ENCODE measurements around the gene TP53TG5. TPM values are rescaled to one million over a fixed set of nuclear protein-coding genes. Genes with fewer than 3 reads are reported as not detected.
A peak's percentile ranks its signal among the peaks of the same experiment; 100 is the strongest.

Gene TP53TG5
- total RNA-seq, 1 donor = not detected

DNA sequence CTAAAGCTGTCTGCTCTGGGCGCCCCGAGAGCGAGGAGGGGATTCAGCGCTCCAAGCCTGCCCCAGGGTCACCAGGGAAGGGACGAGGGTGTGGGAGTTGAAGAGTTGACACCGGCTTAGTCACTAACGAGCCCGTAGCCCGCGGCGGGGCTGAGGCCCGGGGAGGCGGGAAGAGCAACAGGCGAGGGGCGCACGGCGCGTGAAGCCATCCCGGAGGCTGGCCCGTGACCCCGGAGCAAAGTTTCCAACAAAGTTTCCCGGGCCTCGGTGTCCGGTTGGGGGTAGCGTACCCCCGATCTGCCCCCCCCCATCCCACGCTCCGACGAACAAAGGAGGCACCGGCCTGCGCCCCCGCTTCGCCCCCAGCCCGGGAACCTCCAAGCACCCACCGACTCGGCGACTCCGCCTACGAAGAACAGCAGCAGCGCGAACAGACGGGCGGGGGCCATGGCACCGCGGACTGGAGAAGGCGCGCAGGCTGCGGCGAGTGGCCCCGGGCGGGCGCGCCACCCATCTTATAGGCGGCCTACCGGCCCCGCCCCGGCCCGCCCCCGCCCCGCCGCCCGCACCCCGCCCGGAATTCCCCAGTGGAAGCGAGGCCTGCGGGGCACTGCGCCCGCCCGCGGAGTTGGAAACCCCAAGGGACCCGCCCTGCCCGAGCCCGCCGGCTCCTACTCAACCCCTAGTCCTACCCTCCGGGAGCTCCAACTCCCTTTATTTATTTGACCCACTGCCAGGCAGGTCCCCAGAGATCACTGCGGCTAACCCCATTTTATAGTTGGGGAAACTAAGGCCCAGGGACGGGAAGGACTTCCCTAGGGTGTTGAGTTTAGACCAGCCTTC, 30.0 kb downstream of the TP53TG5 start, which contains the start of gene SDC4:
SDC4 (minus strand) TSS at position 489 of the 843 bp plus-strand sequence; CDS start at position 449, 40 bp downstream.
- H3K27me3 ChIP-seq (ENCODE audit: insufficient read depth, low read length) = no peaks in the 10 kb centered on the region
- peak within 1 kb of the TSS; percentile 90 for H3K4me3 ChIP-seq (ENCODE audit: insufficient read depth, low read length)
- peaks cover 41% of the 10 kb centered on the region for H4K20me1 ChIP-seq (ENCODE audit: insufficient read depth, low read length)
- TF ChIP-seq, protein P1, sequence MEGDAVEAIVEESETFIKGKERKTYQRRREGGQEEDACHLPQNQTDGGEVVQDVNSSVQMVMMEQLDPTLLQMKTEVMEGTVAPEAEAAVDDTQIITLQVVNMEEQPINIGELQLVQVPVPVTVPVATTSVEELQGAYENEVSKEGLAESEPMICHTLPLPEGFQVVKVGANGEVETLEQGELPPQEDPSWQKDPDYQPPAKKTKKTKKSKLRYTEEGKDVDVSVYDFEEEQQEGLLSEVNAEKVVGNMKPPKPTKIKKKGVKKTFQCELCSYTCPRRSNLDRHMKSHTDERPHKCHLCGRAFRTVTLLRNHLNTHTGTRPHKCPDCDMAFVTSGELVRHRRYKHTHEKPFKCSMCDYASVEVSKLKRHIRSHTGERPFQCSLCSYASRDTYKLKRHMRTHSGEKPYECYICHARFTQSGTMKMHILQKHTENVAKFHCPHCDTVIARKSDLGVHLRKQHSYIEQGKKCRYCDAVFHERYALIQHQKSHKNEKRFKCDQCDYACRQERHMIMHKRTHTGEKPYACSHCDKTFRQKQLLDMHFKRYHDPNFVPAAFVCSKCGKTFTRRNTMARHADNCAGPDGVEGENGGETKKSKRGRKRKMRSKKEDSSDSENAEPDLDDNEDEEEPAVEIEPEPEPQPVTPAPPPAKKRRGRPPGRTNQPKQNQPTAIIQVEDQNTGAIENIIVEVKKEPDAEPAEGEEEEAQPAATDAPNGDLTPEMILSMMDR (IDR thresholded peaks at IDR 0.05; ENCODE audit: extremely low read depth, low read depth, low read length) = no peak
- peaks cover 44% of the 10 kb centered on the region for H3K4me1 ChIP-seq (ENCODE audit: insufficient read depth, low read length)
- H3K4me2 ChIP-seq (ENCODE audit: insufficient read depth, low read length) = peak within 1 kb of the TSS; percentile 91
- H3K27ac ChIP-seq (ENCODE audit: low read depth, low read length) = peak within 1 kb of the TSS; percentile 100
- peaks cover 51% of the 10 kb centered on the region for H3K79me2 ChIP-seq (ENCODE audit: insufficient read depth, low read length)
- peaks cover 23% of the 10 kb centered on the region for H3K36me3 ChIP-seq (ENCODE audit: insufficient read depth, low read length)
- no peaks in the 10 kb centered on the region for H3K9me3 ChIP-seq (ENCODE audit: low read depth, low read length)
- peak; percentile 93 for DNase-seq (ENCODE audit: insufficient read length, low spot score, missing footprints)
- H2AFZ ChIP-seq (ENCODE audit: low read length) = no peak within 1 kb of the TSS

DNA sequence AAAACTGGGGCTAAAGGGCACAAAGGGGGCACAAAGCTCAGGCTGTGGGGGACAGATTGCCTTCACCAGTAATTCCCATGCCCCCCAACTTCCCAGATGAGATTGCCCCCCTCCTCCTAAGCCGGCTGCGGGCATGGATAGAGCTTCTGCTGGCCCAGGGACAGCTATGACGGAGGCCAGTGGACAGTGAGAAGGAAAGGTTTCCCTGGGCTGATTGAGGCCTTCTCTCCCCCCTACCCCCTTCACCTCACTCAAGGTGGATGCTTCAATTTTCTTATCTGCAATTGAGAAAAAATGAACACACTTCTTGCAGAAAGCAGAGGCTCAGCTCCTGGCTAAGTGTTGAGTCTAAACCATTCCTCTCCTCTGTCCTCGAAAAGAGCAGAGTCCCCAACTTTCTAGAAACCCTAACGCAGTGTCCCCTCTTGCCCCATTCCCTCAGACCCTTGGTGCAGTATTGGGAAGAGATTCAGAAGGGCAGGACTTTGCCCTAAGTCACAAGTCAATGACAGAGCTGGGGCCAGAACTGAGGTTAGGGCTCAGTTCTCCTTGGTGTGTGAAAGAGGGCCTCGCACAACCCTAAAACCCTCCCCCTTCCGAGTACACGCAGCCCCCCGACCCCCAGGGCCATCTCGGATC, 30.7 kb downstream of the TP53TG5 start:
- Histone ChIP-seq H3K4me2 (ENCODE audit: insufficient read depth, low read length) (peak overlapping the region; percentile 91), H2AFZ (ENCODE audit: low read length) (no peak overlapping the region), H3K4me1 (ENCODE audit: insufficient read depth, low read length) (peaks cover 52% of the 10 kb centered on the region), H3K4me3 (ENCODE audit: insufficient read depth, low read length) (peak overlapping the region; percentile 90), H3K36me3 (ENCODE audit: insufficient read depth, low read length) (peaks cover 23% of the 10 kb centered on the region), H3K27me3 (ENCODE audit: insufficient read depth, low read length) (no peaks in the 10 kb centered on the region), H3K27ac (ENCODE audit: low read depth, low read length) (peak overlapping the region; percentile 100), H3K9me3 (ENCODE audit: low read depth, low read length) (no peaks in the 10 kb centered on the region), H4K20me1 (ENCODE audit: insufficient read depth, low read length) (peaks cover 41% of the 10 kb centered on the region), H3K79me2 (ENCODE audit: insufficient read depth, low read length) (peaks cover 58% of the 10 kb centered on the region)
- peak; percentile 82 for DNase-seq (ENCODE audit: insufficient read length, low spot score, missing footprints)
- TF ChIP-seq, protein P1 (IDR thresholded peaks at IDR 0.05; ENCODE audit: extremely low read depth, low read depth, low read length) = no peak

DNA sequence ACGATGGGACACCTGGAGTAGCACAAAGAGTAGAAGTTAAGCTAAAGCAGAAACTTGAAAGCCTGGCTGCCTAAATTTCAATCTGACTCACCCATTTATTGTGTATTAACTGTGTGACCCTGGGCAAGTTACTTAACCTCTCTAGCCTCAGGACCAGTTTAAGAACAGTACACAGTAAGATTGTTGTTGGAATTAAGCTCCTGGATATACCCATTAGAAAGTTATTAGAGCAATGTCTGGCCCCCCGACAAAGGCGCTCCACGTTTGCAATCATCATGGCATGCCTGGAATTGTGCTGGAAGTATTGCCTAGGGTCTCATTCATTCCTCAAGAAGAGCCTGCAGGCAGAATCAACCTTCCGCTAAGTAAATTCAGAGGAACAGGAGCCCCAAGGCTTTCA, 31.3 kb downstream of the TP53TG5 start:
- Histone ChIP-seq H3K27ac (ENCODE audit: low read depth, low read length) (peak overlapping the region; percentile 100), H3K4me3 (ENCODE audit: insufficient read depth, low read length) (peak overlapping the region; percentile 90), H4K20me1 (ENCODE audit: insufficient read depth, low read length) (peaks cover 46% of the 10 kb centered on the region), H3K4me1 (ENCODE audit: insufficient read depth, low read length) (peaks cover 57% of the 10 kb centered on the region), H2AFZ (ENCODE audit: low read length) (no peak overlapping the region), H3K36me3 (ENCODE audit: insufficient read depth, low read length) (peaks cover 25% of the 10 kb centered on the region), H3K9me3 (ENCODE audit: low read depth, low read length) (no peaks in the 10 kb centered on the region), H3K79me2 (ENCODE audit: insufficient read depth, low read length) (peaks cover 64% of the 10 kb centered on the region), H3K27me3 (ENCODE audit: insufficient read depth, low read length) (no peaks in the 10 kb centered on the region), H3K4me2 (ENCODE audit: insufficient read depth, low read length) (peak overlapping the region; percentile 91)
- DNase-seq (ENCODE audit: insufficient read length, low spot score, missing footprints) = peak; percentile 45
- TF ChIP-seq, protein P1 (IDR thresholded peaks at IDR 0.05; ENCODE audit: extremely low read depth, low read depth, low read length) = no peak

- H3K79me2 ChIP-seq (ENCODE audit: insufficient read depth, low read length) = peaks cover 69% of the 10 kb centered on the region
- peaks cover 63% of the 10 kb centered on the region for H3K4me1 ChIP-seq (ENCODE audit: insufficient read depth, low read length)
- H3K36me3 ChIP-seq (ENCODE audit: insufficient read depth, low read length) = peaks cover 31% of the 10 kb centered on the region
- peak overlapping the region; percentile 90 for H3K4me3 ChIP-seq (ENCODE audit: insufficient read depth, low read length)
- H4K20me1 ChIP-seq (ENCODE audit: insufficient read depth, low read length) = peaks cover 50% of the 10 kb centered on the region
- TF ChIP-seq, protein P1 (IDR thresholded peaks at IDR 0.05; ENCODE audit: extremely low read depth, low read depth, low read length) = no peak
- DNase-seq (ENCODE audit: insufficient read length, low spot score, missing footprints) = no peak
- H3K27me3 ChIP-seq (ENCODE audit: insufficient read depth, low read length) = no peaks in the 10 kb centered on the region
- H3K4me2 ChIP-seq (ENCODE audit: insufficient read depth, low read length) = peak overlapping the region; percentile 91
- H3K27ac ChIP-seq (ENCODE audit: low read depth, low read length) = peak overlapping the region; percentile 100
- no peaks in the 10 kb centered on the region for H3K9me3 ChIP-seq (ENCODE audit: low read depth, low read length)
- no peak overlapping the region for H2AFZ ChIP-seq (ENCODE audit: low read length)
These were observed 31.8 kb downstream of the TP53TG5 start for GRCh38 chr20:45346291-45346718.
